Naive B cell (primary cell): ENCODE measurements around the gene OR6C6. TPM values are rescaled to one million over a fixed set of nuclear protein-coding genes. Genes with fewer than 3 reads are reported as not detected.
"Not testable (repeated sequence)": the region's sequence is repeated elsewhere in the genome, so short reads cannot be mapped to it uniquely, and the experiment has no call there.

Source experiments
- ATAC-seq, 2 donors: fragments of 150-1000 bp; cut with Tn5 transposase; 2 replicates each; pipeline ENCODE4 v1.10.0; 2021; ENCODE audit warnings: low read depth in 2 of 2, mild to moderate bottlenecking in 2 of 2, moderate library complexity in 2 of 2
- DNase-seq: peaks from one replicate; pipeline ENCODE4 v3.0.0; 2022
- H3K27ac Mint-ChIP-seq, 6 donors: one replicate each; pipeline ENCODE4 v1.8.0; 2020 to 2022; ENCODE audit warnings: mild to moderate bottlenecking in 6 of 6, mixed read lengths in 6 of 6, moderate library complexity in 5 of 6, inconsistent platforms in 2 of 6
- H3K27me3 Mint-ChIP-seq, 3 donors: one replicate each; pipeline ENCODE4 v1.8.0; 2021 to 2022; ENCODE audit warnings: mixed read lengths in 3 of 3, mild to moderate bottlenecking in 1 of 3
- H3K36me3 Mint-ChIP-seq, 2 donors: one replicate each; pipeline ENCODE4 v1.8.0; 2020 to 2022; ENCODE audit warnings: mixed read lengths in 2 of 2, inconsistent platforms in 1 of 2, mild to moderate bottlenecking in 1 of 2
- H3K4me1 Mint-ChIP-seq, 3 donors: one replicate each; pipeline ENCODE4 v1.8.0; 2020 to 2022; ENCODE audit warnings: mixed read lengths in 3 of 3, inconsistent platforms in 1 of 3, mild to moderate bottlenecking in 1 of 3, moderate library complexity in 1 of 3
- H3K4me3 Mint-ChIP-seq, 8 donors: one replicate each; pipeline ENCODE4 v1.8.0; 2020 to 2022; ENCODE audit warnings: mild to moderate bottlenecking in 8 of 8, mixed read lengths in 8 of 8, moderate library complexity in 8 of 8, inconsistent platforms in 2 of 8
- H3K9me3 Mint-ChIP-seq, 7 donors: one replicate each; pipeline ENCODE4 v1.8.0; 2020 to 2022; ENCODE audit warnings: mixed read lengths in 7 of 7, mild to moderate bottlenecking in 5 of 7, inconsistent platforms in 2 of 7, moderate library complexity in 1 of 7
- polyA plus RNA-seq, 6 donors: library from polyadenylated mRNA; unstranded; fragments of 300-500 nt; fragmentation: Illumina TruSeq; gene quantifications; one replicate each; pipeline ENCODE4 v1.2.3, GENCODE V29; 2021; ENCODE audit warnings: low read depth in 6 of 6

Gene OR6C6
- not detected for polyA plus RNA-seq

DNA sequence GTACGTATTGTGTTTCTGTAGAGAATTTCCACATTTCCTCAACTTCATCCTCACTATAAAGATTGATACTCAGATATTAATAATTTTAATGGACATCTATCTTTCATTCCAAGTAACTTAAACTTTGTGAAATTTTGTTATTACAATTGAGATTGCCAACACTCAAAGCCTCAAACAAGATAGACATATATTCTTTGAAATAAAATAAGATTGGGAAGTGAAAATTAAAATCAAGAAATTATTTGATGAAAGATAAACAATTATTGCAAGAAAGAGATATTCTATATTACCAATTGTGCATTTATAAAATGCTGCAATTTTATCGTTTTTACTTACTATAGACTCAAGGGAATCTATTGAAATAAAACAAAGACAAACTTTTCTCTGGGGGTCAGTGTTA, at the start of gene OR6C6:
OR6C6 (minus strand) TSS at position 101 of the 400 bp plus-strand sequence. CDS start 1,337 bp downstream, outside the sequence.
- no peak for ATAC-seq
- H3K36me3 Mint-ChIP-seq = no peaks in the 10 kb centered on the region
- H3K27ac Mint-ChIP-seq = no peak within 1 kb of the TSS
- no peak for DNase-seq
- peaks cover 19 to 41% (median 20%) of the 10 kb centered on the region in 3 donors for H3K27me3 Mint-ChIP-seq
- peaks cover 0 to 12% (median 0%) of the 10 kb centered on the region in 7 donors for H3K9me3 Mint-ChIP-seq
- H3K4me1 Mint-ChIP-seq = no peaks in the 10 kb centered on the region
- no peak within 1 kb of the TSS for H3K4me3 Mint-ChIP-seq

DNA sequence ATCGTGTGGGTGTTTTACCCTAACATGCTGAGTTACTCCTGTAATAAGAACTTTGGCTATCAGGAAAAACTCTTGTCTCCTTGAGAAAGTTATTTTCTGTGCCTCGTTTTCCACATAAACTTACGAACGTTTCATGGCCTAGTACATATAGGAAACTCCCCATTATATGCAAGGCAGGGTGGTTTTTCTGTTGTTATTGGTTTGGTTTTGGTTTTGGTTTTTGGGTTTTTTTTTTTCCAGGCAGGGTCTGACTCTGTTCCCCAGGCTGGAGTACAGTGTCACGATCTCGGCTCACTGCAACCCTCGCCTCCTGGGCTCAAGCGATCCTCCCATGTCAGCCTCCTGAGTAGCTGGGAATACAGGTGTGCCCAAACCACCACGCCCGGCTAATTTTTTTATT, 39.6 kb upstream of the OR6C6 start:
- H3K4me1 Mint-ChIP-seq = no peaks in the 10 kb centered on the region
- no peak overlapping the region for H3K4me3 Mint-ChIP-seq
- ATAC-seq (no peak), DNase-seq (no peak)
- H3K27ac Mint-ChIP-seq = no peak overlapping the region
- H3K36me3 Mint-ChIP-seq = no peaks in the 10 kb centered on the region
- peaks cover 8 to 17% (median 15%) of the 10 kb centered on the region in 3 donors for H3K27me3 Mint-ChIP-seq
- no peaks in the 10 kb centered on the region for H3K9me3 Mint-ChIP-seq

DNA sequence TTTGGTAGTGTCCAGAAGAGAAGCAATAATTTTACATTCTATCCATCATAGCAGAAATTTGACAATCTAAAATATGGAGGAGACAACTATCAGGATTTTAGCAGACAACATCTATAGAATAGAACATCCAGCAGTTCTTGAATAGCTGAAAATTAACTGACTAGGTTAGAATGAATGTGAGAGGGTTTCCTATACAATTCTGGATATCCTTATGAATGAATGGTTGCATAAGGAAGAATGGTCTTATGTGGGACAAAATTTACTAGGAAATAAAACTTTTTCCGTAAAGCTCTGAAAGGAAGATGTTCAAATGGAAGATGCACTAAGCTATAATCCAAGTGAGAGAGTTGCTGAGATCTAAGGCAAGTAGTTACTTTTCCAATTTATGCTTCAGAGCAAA, 34.1 kb upstream of the OR6C6 start, which contains the start of gene OR6C3:
OR6C3 (plus strand) TSS at position 301 of the 400 bp plus-strand sequence. CDS start 955 bp downstream, outside the sequence.
- Mint-ChIP-seq H3K36me3 (no peaks in the 10 kb centered on the region), H3K4me3 (no peak within 1 kb of the TSS), H3K27me3 (peaks cover 12 to 29% (median 27%) of the 10 kb centered on the region in 3 donors), H3K9me3 (peaks cover 0 to 2% (median 0%) of the 10 kb centered on the region in 7 donors), H3K4me1 (no peaks in the 10 kb centered on the region), H3K27ac (no peak within 1 kb of the TSS)
- no peak for ATAC-seq
- no peak for DNase-seq

DNA sequence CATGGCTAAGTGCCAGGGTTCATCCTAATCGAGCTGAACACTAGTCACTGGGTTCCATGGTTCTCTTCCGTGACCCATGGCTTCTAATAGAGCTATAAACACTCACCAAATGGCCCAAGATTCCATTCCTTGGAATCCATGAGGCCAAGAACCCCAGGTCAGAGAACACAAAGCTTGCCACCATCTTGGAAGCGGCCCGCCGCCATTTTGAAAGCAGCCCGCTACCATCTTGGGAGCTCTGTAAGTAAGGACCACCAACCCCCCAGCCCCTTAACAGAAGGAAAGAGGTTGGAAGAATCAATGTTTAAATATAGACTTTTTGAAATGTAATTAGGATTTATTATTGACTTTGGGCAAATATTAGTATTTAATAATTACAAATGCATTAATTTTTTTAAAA, 29.4 kb upstream of the OR6C6 start:
- H3K27me3 Mint-ChIP-seq = peaks cover 17 to 31% (median 22%) of the 10 kb centered on the region in 3 donors
- not testable (repeated sequence) for H3K27ac Mint-ChIP-seq, H3K4me3 Mint-ChIP-seq, H3K9me3 Mint-ChIP-seq, DNase-seq, ATAC-seq, H3K36me3 Mint-ChIP-seq, H3K4me1 Mint-ChIP-seq

DNA sequence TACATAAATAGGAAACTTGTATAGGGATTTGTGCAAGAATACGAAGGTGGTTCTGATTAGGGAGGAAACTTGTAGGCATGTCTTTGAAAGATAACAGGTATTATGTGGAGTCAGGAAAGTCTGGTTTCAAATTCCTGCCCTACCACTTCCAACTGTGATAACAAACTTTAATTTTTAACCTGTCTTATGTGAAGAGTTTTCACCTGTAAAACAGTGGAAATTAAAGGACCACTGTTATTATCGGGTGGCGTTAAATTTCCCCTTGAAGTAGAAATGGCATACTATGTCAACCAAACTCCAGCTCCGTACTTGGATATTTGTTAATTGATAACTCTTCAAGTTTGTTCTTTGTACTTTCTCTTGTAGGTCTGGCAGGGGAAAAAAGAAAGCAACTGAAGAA, 23.8 kb upstream of the OR6C6 start:
- Mint-ChIP-seq H3K4me1 (no peaks in the 10 kb centered on the region), H3K27ac (no peak overlapping the region), H3K27me3 (peaks cover 8 to 28% (median 11%) of the 10 kb centered on the region in 3 donors), H3K4me3 (no peak overlapping the region), H3K36me3 (peaks cover 0 to 7% of the 10 kb centered on the region in 2 donors), H3K9me3 (peaks cover 0 to 11% (median 6%) of the 10 kb centered on the region in 7 donors)
- ATAC-seq (no peak), DNase-seq (no peak)

DNA sequence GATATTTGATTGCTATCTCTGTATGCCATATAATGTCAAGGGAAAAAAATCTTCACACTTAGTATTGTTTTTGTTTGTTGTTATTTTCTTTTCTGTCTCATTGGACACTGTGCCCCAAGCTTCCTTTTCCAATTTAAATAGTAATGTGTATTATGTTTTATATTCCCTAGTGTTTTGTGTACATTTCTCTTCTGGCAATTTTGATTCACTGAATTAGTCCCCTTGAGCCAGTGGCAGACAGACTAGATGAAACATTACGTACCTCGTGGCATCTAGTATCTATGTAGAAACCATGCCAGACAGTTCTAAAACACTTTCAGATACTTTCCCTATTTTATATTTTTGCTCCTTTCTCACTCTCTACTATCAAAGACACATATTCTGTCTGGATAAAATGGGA, 17.7 kb upstream of the OR6C6 start, which contains the start of gene OR6C1:
OR6C1 (plus strand) TSS at position 301 of the 400 bp plus-strand sequence. CDS start 6,257 bp downstream, outside the sequence.
- H3K9me3 Mint-ChIP-seq = peaks cover 0 to 2% (median under 1%) of the 10 kb centered on the region in 7 donors
- no peak for DNase-seq
- no peak within 1 kb of the TSS for H3K4me3 Mint-ChIP-seq
- peaks cover 13 to 24% (median 17%) of the 10 kb centered on the region in 3 donors for H3K27me3 Mint-ChIP-seq
- H3K36me3 Mint-ChIP-seq = peaks cover 0 to 3% of the 10 kb centered on the region in 2 donors
- no peak within 1 kb of the TSS for H3K27ac Mint-ChIP-seq
- H3K4me1 Mint-ChIP-seq = no peaks in the 10 kb centered on the region
- ATAC-seq = no peak

DNA sequence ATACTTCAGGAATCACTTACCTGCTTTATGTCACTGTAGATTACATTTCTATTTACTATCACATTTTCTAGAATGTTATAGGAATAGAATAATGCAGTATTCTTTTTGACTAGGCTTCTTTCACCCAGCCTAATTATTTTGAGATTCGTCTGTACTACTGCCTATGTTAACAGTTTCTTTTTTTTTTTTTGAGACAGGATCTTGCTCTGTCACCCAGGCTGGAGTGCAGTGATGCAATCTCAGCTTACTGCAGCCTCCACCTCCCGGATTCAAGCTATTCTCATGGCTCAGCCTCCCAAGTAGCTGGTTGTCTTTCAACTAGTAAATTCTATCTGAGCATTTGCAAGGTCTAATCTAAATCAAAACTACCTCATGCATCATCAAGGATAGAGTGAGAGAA, 6.4 kb downstream of the OR6C6 start:
- no peaks in the 10 kb centered on the region for H3K4me1 Mint-ChIP-seq
- H3K36me3 Mint-ChIP-seq = no peaks in the 10 kb centered on the region
- H3K27me3 Mint-ChIP-seq = peaks cover 16 to 19% (median 17%) of the 10 kb centered on the region in 3 donors
- no peak overlapping the region for H3K27ac Mint-ChIP-seq
- no peaks in the 10 kb centered on the region for H3K9me3 Mint-ChIP-seq
- DNase-seq (no peak), ATAC-seq (no peak)
- no peak overlapping the region for H3K4me3 Mint-ChIP-seq

DNA sequence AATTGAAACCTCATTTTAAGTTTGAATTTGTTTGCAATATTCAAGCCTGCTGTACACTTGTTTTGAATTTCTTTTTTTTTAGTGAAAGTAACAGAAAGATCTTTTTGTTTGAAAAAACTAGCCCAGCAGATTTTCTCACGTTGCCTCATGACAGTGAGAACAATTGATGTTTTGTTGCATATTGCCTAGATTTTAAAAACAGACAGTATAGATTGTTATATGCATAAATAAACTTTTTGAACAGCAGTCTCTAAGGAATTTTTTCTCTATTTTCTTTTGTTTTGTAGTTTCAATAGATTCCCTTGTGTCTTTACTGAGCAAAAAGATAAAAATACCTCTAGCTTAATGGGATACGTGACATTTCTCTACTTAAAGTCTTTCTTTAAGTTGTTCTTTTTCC, 15.4 kb downstream of the OR6C6 start:
- no peaks in the 10 kb centered on the region for H3K36me3 Mint-ChIP-seq
- ATAC-seq = no peak
- no peak overlapping the region for H3K4me3 Mint-ChIP-seq
- no peak overlapping the region for H3K27ac Mint-ChIP-seq
- H3K4me1 Mint-ChIP-seq = no peaks in the 10 kb centered on the region
- no peak for DNase-seq
- peaks cover 19 to 30% (median 29%) of the 10 kb centered on the region in 3 donors for H3K27me3 Mint-ChIP-seq
- H3K9me3 Mint-ChIP-seq = peaks cover 0 to 3% (median 0%) of the 10 kb centered on the region in 7 donors

DNA sequence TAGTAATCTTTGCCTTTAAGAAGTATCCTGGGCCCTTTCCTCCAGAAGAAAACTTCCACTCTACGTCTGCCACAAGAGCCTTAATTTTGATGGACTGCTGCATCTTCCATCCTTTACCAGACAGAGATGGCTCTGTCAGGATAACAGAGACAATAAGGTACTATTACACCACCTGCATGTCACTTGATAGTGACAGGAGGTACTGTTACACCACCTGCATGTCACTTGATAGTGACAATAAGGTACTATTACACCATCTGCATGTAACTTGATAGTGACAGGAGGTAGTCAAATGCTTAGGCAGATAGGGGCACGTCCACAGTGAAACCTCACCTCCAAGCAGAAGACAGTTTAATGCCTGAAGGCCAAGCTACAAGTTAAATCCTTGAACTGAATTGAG, 38.1 kb downstream of the OR6C6 start:
- H3K4me1 Mint-ChIP-seq = no peaks in the 10 kb centered on the region
- no peak for DNase-seq
- H3K36me3 Mint-ChIP-seq = no peaks in the 10 kb centered on the region
- ATAC-seq = no peak
- peak overlapping the region in 1 of 6 donors; percentile 42 for H3K27ac Mint-ChIP-seq
- peaks cover 9 to 29% (median 16%) of the 10 kb centered on the region in 3 donors for H3K27me3 Mint-ChIP-seq
- peaks cover 0 to 3% (median 0%) of the 10 kb centered on the region in 7 donors for H3K9me3 Mint-ChIP-seq
- H3K4me3 Mint-ChIP-seq = no peak overlapping the region

DNA sequence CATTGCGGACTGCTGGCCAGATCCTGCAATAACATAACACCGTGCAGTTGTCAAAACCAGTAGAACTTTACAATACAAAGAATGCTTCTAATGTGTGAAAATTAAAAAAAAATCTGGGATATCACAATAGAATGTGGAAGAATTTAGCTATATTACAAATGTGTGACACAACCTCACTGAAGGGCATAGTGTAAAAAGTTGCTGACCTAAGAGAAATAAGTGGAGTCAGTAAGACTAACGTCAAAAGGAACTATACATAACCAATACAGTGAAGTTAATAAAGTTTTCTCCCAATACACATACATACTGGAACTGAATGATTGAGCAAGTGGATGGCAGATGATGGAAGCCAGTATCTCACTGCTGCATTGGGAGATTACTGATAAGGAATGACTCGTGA, 39.5 kb downstream of the OR6C6 start:
- Mint-ChIP-seq H3K9me3 (peaks cover 0 to 3% (median 0%) of the 10 kb centered on the region in 7 donors), H3K4me3 (no peak overlapping the region), H3K36me3 (no peaks in the 10 kb centered on the region), H3K27ac (no peak overlapping the region), H3K4me1 (no peaks in the 10 kb centered on the region), H3K27me3 (peaks cover 8 to 27% (median 10%) of the 10 kb centered on the region in 3 donors)
- ATAC-seq (no peak), DNase-seq (no peak)

DNA sequence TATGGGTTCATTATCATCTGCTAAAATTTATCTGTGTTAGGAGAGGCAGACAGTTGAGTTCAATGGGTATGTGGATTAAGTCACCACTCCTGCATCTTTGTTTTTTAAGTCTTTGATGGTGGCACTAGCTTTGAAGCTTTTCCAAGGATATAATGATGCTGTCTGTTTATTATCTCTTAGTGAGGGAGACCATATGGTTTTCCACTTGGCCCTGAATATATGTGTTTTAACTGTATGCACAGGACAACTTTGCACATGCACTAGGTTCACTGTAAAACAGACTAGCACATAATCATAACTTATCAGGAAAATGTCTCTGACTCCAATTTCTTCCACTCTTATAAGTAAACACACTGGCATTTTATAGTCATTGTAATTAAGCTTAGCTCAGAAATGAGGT, 43.1 kb downstream of the OR6C6 start:
- H3K9me3 Mint-ChIP-seq = peaks cover 0 to 3% (median 0%) of the 10 kb centered on the region in 7 donors
- DNase-seq = no peak
- no peaks in the 10 kb centered on the region for H3K36me3 Mint-ChIP-seq
- no peak overlapping the region for H3K27ac Mint-ChIP-seq
- no peak overlapping the region for H3K4me3 Mint-ChIP-seq
- ATAC-seq = no peak
- peaks cover 10 to 36% (median 21%) of the 10 kb centered on the region in 3 donors for H3K27me3 Mint-ChIP-seq
- H3K4me1 Mint-ChIP-seq = no peaks in the 10 kb centered on the region

DNA sequence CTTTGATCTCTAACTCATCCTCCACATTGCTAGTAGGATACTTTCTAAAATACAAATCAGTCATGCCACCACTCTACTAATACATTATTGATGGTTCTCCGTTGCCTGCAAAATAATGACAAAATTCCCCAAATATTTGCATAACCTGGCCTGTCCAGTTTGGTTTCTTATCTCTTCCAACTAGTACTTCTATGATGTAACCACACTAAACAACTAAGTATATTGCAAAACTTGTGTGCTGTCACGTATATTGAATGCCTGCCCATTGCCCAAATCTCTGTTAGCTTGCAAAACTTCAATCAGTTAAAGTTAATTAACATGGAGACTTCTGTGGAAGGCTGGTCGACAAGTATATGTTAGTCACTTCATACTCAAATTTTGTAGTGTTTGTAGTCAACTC, 45.4 kb downstream of the OR6C6 start:
- Mint-ChIP-seq H3K4me1 (no peaks in the 10 kb centered on the region), H3K4me3 (no peak overlapping the region), H3K27ac (no peak overlapping the region), H3K9me3 (no peaks in the 10 kb centered on the region), H3K27me3 (peaks cover 21 to 39% (median 30%) of the 10 kb centered on the region in 3 donors), H3K36me3 (no peaks in the 10 kb centered on the region)
- ATAC-seq = no peak
- no peak for DNase-seq

DNA sequence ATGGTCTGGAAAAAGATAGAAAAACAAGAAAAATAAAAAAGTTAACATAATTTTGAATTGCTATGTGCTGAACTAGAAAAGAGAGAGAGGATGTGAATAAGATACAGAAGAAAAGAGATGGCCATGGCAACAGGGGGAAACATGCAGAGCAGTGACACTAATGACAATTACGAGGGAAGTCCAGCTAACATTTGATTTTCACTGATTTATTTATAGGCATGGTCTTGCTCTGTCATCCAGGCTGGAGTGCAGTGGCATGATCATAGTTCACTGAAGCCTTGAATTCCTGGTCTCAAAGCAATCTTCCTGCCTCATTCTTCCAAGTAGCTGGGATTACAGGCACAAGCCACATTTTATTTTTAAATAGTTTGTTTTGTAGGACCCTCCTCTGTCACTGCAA, 50.2 kb downstream of the OR6C6 start:
- Mint-ChIP-seq H3K4me3 (no peak overlapping the region), H3K36me3 (no peaks in the 10 kb centered on the region), H3K27ac (peak overlapping the region in 1 of 6 donors; percentile 1), H3K4me1 (no peaks in the 10 kb centered on the region), H3K27me3 (peaks cover 21 to 41% (median 36%) of the 10 kb centered on the region in 3 donors), H3K9me3 (peaks cover 0 to 4% (median 0%) of the 10 kb centered on the region in 7 donors)
- DNase-seq (no peak), ATAC-seq (no peak)

DNA sequence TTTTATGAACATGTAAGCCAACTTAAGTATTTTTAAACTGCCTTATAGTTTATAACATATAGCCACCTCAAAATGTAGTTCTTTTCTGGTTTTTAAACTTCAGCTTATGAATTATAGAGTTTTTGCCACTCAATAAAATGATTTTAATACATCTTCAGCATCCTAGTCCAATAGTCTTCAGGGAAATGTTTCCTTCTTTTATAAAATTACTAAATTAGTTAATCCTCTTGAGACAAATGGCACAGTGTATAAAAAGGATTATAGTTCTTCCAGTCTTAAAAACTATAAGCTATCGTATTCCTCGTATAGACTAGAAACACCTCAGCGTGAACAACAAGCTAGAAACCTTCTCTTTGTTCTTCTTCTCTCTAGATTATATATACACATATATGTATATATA, 52.1 kb downstream of the OR6C6 start, which contains the start of gene OR6C74:
OR6C74 (plus strand) TSS at position 301 of the 400 bp plus-strand sequence. CDS start 2,679 bp downstream, outside the sequence.
- H3K4me3 Mint-ChIP-seq = no peak within 1 kb of the TSS
- no peaks in the 10 kb centered on the region for H3K36me3 Mint-ChIP-seq
- peaks cover 21 to 40% (median 36%) of the 10 kb centered on the region in 3 donors for H3K27me3 Mint-ChIP-seq
- no peaks in the 10 kb centered on the region for H3K4me1 Mint-ChIP-seq
- DNase-seq (no peak), ATAC-seq (no peak)
- peaks cover 0 to 4% (median 0%) of the 10 kb centered on the region in 7 donors for H3K9me3 Mint-ChIP-seq
- no peak within 1 kb of the TSS for H3K27ac Mint-ChIP-seq
